Erythroblast (primary cell): Measurements from ENCODE around the gene BRAP.

Experiments
- GATA1 ChIP-seq: IDR thresholded peaks from 2 replicates; pipeline ENCODE4 v1.6.1; 2011; ENCODE audit warnings: low read depth, mild to moderate bottlenecking, control low read depth, low read length, moderate library complexity
- POLR2A ChIP-seq: IDR thresholded peaks from 2 replicates; pipeline ENCODE4 v1.6.1; 2011; ENCODE audit warnings: mild to moderate bottlenecking, low read length

DNA sequence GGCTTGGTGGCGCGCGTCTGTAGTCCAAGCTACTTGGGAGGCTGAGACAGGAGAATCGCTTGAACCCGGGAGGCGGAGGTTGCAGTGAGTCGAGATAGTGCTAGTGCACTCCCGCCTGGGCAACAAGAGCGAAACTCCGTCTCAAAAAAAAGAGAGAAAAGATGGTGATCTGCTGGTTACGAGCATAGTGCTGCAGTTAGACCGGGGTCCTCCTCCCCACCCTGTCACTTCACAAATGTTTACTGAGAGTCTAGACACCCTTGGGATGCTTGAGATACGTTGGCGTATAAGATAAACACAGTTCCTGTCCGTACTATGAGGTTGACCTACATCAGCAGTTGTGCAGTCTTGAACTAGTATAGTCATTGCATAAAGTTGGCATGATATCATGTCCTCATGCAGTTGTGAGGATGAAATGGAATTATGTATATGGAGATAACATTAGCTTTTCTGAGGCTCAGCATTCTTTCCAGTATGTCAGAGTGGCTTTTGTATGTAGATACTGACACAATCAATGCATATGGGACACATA is 884 bp upstream of the BRAP start:
- TF ChIP-seq POLR2A (no peak), GATA1 (no peak)
